NCI-H1105 (cell line): ENCODE measurements around the gene SIRPA.

Experiments
- DNase-seq: peaks from one replicate; lab custom pipeline; 2025; lab: John Stamatoyannopoulos, UW

SIRPA gene

GRCh38 chr20:1894951-1895673, at the start of gene SIRPA:
Gene SIRPA, plus strand, starts transcription at chr20:1895407. Its CDS starts 41 bp downstream, at chr20:1895448.
- peak; percentile 48 for DNase-seq

DNA sequence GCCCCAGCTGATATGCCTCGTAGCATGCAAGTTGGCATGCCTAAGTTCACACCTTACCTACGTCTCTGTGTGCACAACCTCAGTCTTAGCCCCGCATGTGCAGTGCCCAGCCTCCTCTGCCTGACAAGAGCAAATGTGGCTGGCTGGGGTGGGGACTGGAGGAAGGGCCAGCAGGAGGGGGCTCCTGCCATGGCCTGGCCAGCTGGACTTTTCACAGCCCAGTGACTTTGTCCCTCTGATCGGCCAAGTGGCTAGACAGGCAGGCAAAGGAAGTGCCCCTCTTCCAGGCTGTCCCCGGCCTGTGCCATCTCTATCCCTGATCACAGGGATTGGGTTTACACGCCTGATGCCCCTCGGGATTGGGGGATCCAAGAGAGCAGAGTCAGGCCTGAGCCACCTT, 49.5 kb upstream of the SIRPA start:
- no peak for DNase-seq

DNA sequence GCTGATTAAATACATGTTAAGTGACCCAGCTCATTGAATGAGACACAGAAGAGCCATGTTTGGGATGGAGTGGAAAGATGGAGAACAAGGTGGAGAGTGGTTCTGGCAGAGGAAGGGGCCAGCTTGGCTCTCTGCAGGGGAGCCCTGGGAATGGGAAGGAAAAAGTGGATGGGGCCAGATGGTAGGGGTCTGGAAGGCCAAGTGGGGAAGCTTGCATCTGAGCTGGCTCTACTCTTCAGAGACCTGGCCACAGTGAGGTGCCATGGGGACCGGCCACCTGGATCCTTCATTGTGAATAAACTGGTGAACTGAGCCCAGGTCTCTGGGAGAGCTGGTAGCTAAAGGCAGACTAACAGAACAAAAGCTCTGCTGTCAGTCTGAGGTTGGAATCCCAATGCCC, 48.9 kb upstream of the SIRPA start:
- DNase-seq = no peak

DNA sequence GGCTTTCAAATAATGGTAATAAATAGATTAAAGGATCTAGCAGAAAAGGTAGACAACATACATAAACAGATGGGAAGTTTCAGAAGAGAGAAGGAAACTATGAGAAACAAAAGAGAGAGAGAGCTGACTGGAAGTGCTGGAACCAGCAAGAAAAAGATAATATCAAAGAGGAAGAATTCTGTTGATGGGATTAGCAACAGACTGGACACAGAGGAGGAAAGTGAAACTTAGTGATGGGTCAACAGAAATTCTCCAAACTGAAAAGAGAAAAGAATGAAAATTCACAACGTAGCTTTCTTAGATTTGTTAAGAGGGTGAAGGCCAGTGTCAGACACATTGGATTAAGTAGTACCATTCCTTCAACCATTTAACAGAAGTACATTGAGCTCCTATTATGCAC, 48.3 kb upstream of the SIRPA start:
- no peak for DNase-seq

- DNase-seq = no peak
These were observed 47.4 kb upstream of the SIRPA start for GRCh38 chr20:1847780-1848179.

GRCh38 chr20:1848373-1848772, 46.8 kb upstream of the SIRPA start:
- no peak for DNase-seq

DNA sequence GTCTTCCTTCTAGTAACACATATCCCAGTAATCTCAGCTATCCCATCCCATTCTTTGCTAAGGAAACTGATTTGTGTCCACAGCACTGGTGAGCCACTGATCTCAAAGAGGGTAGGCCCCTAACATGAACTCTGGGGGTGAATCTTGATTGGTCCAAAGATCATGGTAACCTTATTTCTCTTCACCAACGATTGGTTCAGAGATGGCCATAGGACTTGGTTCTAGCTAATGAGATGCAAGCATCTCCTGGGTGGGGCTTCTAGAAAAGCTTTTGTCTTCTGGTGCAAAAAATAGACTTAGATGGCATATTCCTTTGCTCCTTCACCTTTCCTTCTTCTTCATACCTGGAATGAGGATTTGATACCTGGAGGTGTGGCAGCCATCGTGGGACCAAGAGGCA, 43.8 kb upstream of the SIRPA start:
- DNase-seq = no peak

- no peak for DNase-seq
These were observed 41.7 kb upstream of the SIRPA start for GRCh38 chr20:1853473-1853872.

DNA sequence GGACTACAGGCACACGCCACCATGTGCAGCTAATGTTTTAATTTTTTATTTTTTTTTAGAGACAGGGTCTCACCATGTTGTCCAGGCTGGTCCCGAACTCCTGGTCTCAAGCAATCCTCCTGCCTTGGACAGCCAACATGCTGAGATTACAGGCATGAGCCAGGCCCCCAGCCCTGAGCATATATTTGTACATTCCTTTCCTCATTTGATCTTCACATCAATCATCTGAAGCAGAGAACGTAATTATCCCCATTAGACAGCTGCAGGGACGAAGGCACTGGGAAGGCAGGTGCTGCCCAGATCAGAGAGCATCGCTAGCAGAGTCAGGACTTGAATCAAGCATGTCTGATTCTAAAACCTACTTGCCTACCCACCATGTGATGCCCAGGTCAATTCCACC, 41.0 kb upstream of the SIRPA start:
- DNase-seq = peak; percentile 70

GRCh38 chr20:1855109-1855508, 40.1 kb upstream of the SIRPA start:
- DNase-seq = no peak

DNA sequence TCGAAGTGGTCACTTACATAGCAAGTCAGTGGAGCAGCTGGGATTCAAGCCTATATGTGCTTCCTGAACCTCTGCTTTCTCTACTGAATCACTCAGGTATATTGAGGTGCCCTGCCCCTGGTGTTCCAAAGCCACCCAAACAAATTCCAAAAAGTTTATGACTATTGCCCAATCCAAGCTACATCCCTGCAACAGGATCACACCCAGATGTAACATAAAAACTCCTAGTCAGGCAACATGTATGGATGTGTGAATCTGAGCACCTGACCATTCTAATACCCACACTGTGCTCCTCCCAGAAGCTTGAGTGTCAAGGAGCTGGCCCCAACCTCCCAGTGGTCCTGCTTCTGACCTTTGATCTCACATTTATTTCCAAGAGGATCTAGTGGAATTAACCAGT, 39.5 kb upstream of the SIRPA start:
- no peak for DNase-seq

DNA sequence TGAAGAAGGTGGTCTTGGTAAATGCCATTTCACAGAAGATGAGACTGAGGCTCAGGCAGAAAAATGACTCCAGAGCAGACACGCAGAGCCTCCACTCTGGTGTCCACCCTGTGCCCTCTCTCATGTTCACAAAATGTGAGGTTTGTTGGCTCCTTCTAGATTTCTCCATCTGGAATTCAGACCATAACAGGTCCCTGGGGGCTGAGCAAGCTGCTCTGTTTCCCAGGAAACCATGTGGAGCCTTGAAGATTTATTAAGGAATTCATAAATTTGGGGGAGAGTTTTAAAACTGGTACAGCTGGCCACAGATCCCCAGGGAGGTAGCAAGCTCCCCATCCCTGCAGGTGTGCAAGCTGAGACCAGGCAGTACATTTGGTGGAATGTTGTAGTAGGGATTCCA, 38.8 kb upstream of the SIRPA start:
- no peak for DNase-seq

- no peak for DNase-seq
These were observed 37.7 kb upstream of the SIRPA start for GRCh38 chr20:1857466-1857865.

DNA sequence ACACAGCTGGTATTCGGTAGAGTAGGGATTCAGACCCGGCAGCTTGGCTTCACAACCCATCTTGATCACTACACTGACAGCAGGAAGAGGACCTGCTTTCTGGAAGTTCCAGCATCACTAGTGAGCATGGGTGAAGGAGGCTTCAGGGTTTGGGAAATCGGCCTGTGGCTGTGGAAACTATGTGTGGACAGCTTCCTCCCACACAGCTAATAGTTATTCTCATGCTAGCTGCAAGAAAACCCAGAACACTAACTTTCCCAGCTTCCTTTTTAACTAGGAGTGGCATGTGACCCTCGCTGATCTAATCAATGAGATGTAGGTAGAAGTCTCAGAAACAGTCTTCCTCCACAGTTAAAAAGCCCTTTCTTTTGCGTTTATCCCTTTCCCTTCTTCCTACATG, 36.3 kb upstream of the SIRPA start:
- DNase-seq = no peak

DNA sequence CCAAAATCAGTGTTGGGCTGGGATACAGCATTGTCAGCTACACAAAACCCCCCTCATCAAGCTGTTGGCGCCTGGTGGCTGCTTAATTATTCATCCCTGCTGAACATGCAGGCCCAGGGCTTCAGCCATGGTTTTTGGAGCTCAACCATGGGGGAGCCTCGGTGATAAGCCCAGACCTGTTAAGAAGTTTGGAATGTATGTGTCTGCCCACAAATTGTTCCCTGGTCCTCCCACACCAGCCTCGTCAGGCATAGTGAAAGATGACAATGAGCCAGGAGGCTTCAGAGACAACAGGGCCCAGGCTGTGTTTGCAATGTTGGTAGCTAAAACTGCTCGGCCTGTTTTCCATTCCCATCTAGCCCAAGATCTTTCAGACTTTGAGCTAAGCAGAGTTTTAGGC, 34.8 kb upstream of the SIRPA start:
- no peak for DNase-seq

DNA sequence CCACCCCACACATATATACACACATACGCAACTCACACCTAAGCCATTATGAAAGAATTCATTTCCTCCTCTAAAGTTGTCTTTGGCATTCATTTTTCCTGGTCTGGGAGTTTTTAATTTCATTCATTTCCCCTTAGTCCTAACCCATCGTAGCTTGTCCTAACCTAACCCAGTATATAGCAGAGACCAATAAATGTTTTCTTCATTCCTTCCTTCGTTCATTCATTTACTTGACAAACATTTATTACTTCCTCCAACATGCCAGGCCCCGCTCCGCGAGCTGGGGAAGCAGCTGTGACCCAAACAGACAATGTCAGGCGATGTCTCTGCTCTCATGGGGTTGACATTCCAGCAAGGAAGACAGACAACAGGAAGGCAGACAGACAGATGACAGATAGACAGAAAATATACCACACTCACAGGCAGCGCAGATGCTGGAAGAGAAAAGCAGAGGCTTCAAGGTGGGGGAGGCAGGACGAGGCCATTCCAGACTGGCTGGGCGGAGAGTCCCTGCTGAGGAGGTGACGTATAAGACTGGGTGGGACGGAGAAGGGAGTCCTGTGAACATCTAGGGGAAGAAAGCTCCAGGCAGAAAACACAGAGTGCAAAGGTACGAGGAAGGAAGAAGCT, 33.7 kb upstream of the SIRPA start:
- no peak for DNase-seq

GRCh38 chr20:1861996-1862662, 33.1 kb upstream of the SIRPA start:
- DNase-seq = no peak

- DNase-seq = no peak
These were observed 32.5 kb upstream of the SIRPA start for GRCh38 chr20:1862663-1863053.

GRCh38 chr20:1863296-1863695, 31.9 kb upstream of the SIRPA start:
- DNase-seq = no peak

GRCh38 chr20:1866834-1867233, 28.4 kb upstream of the SIRPA start:
- no peak for DNase-seq

- no peak for DNase-seq
These were observed 27.5 kb upstream of the SIRPA start for GRCh38 chr20:1867495-1868260.

GRCh38 chr20:1868856-1869255, 26.4 kb upstream of the SIRPA start:
- no peak for DNase-seq

DNA sequence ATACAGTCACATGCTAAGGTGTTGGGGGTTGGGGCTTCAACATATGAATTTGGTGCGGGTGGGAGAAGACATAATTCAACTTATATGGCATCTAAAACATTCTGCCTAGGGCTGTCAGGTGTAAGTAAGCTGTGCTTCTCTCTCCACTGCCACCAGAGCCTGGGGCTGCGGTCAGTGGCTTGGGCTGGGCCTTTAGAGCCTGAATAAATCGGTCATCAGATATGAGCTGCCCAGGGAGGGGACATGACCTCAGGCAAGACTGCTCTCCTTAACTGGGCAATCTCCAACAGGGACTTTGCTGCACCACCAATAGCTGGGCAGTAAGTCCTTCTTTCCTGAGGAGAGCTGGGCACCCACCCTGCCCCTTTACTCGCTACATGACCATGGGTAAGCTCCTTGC, 24.9 kb upstream of the SIRPA start:
- DNase-seq = no peak
